Measurements from ENCODE around the gene TRMT2A.

TRMT2A gene

DNA sequence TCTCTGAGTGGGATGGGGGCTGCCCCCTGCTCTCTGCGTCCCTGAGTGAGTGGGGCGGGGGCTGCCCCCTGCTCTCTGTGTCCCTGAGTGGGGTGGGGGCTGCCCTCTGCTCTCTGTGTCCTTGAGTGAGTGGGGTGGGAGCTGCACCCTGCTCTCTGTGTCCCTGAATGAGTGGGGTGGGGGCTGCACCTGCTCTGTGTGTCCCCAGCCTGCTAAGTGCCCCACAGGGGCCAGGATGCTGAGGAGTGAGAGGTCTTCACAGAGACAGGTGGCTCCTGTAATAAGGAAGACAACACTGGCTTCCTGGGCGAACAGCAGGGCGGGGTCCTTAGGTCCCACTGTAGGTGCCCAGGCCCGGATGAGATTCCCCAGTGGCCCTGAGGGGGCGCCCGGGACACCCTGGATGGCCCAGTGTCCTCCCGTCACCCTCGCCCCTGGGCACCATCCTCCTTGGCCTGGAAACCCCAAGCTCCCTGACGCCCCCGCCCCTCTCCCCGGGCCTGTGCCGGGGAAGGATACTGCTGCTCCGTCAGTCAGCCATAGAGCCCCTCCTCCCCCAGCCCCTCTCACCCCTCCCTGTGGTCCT is 37.7 kb upstream of the TRMT2A start:
- no peak for DNase-seq (ENCODE audit: low read depth)
- peak; percentile 5 for TF ChIP-seq CTCF (conservative IDR thresholded peaks at IDR 0.05; ENCODE audit: low read depth, low read length)
- H3K4me3 ChIP-seq (ENCODE audit: low read length): no peak overlapping the region

DNA sequence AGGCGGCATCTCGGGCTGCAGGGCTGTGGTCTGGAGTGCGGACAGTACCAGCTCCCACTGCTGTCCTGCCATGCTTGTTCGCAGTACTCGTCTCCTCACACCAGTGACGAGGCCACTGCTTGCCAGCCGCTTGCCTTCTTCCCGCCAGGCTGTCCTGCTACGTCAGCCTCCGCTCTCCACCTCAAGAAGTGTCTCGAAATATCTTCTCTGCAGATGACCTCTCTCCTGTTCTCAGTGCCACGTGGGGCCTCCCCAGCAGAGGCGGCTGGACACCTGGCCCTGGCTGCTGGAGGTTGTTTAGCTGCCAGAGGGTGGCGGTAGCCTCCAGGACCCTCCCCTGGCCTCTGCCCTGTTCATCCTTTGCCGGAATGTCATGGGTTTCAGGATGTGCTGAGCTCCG is 36.9 kb upstream of the TRMT2A start:
- no peak for TF ChIP-seq CTCF (conservative IDR thresholded peaks at IDR 0.05; ENCODE audit: low read depth, low read length)
- DNase-seq (ENCODE audit: low read depth): no peak
- H3K4me3 ChIP-seq (ENCODE audit: low read length): no peak overlapping the region

DNA sequence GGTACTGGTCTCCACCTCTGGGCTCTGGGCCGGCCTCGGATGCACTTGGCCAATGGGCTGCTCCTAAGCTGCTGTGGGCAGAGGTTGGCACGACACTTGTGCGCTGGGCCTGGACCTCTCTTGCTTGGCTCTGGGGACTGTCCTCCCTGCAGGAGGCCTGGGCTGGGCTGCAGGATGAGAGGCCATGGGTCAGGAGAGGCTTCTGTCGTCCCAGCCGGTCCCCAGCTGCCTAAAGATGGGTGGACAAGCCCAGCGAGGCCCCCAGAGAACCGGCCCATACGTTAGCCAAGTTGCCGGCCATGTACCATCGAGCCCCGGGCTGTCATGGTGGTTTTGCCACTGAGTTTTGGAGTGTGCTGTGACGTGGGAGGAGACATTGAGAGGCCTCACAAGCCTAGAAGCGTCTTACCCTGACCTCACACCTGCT is 35.5 kb upstream of the TRMT2A start:
- no peak for TF ChIP-seq CTCF (conservative IDR thresholded peaks at IDR 0.05; ENCODE audit: low read depth, low read length)
- no peak overlapping the region for H3K4me3 ChIP-seq (ENCODE audit: low read length)
- no peak for DNase-seq (ENCODE audit: low read depth)

- no peak for TF ChIP-seq CTCF (conservative IDR thresholded peaks at IDR 0.05; ENCODE audit: low read depth, low read length)
- no peak overlapping the region for H3K4me3 ChIP-seq (ENCODE audit: low read length)
- no peak for DNase-seq (ENCODE audit: low read depth)
Measured at GRCh38 chr22:20151276-20151588, 34.2 kb upstream of the TRMT2A start.

DNA sequence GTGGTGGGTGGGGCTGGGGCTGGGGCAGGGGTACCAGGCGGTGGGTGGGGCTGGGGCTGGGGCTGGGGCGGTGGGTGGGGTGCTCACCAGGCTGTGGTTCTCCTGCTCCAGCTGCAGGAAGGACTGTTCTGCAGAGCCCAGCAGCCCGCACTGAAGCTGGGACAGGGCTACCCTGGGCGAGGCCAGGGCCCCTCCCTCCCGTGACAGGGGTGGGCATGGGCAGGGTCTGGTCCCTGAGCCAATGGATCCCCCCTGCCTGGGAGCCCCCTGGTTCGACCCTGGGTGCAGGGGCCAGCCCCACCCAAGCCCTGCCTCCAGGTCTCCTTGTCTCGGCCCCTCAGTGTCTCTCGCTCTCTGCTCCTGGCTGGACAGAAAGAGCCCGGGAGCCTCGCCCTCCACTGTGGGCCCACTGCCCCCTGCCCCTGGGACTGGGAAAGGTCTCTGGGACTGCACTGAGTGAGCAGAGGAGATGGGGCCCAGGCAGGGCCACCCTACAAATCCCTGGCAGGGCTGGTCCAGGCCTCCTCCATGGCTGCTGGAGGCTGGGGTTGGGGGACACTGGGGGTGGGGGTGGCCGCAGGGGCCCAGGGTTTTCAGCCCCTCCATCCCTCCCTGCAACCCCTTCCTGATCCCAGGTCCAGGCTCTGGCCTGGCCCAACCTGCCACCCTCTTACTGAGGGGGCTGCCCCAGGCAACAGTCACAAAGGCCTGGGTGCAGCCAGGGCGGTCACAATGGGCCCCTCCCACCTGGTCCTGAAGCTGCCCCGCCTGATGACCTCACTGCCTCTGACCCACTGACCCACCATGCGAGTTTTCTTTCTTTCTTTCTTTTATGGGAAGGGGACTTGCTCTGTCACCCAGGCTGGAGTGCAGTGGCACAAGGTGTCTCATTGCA is 33.6 kb upstream of the TRMT2A start, which contains the start of gene CCDC188:
TSS of gene CCDC188 (minus strand) at position 675 of the 895 bp plus-strand sequence. CDS start at position 606, 69 bp downstream.
- DNase-seq (ENCODE audit: low read depth): no peak
- no peak for TF ChIP-seq CTCF (conservative IDR thresholded peaks at IDR 0.05; ENCODE audit: low read depth, low read length)
- no peak within 1 kb of the TSS for H3K4me3 ChIP-seq (ENCODE audit: low read length)

GRCh38 chr22:20149257-20150250 is 32.5 kb upstream of the TRMT2A start:
- no peak for DNase-seq (ENCODE audit: low read depth)
- TF ChIP-seq CTCF (conservative IDR thresholded peaks at IDR 0.05; ENCODE audit: low read depth, low read length): no peak
- H3K4me3 ChIP-seq (ENCODE audit: low read length): no peak overlapping the region

Measured in retinal pigment epithelial cell (primary cell).